ENCODE measurements around the gene DNAH3. TPM values are rescaled to one million over a fixed set of nuclear protein-coding genes. Genes with fewer than 3 reads are reported as not detected.

Gene DNAH3
- total and polyA plus RNA-seq, 2 experiments from 2014 or later: 0.70 to 1.3 TPM

GRCh38 chr16:21092951-21093350 lies 57.7 kb downstream of the DNAH3 start (continued):
- no peak for TF ChIP-seq REST (IDR thresholded peaks at IDR 0.05; ENCODE audit: unreplicated experiment)
- no peak for TF ChIP-seq POLR2AphosphoS5 (IDR thresholded peaks at IDR 0.05; ENCODE audit: low read depth)

GRCh38 chr16:21088646-21089538 lies 61.8 kb downstream of the DNAH3 start:
- no peaks in the 10 kb centered on the region for H3K79me2 ChIP-seq (replicated peaks; ENCODE audit: insufficient read depth)
- H3K9me2 ChIP-seq (ENCODE audit: insufficient read depth): no peaks in the 10 kb centered on the region; the same call in 1 of the 2 replicates
- H3K4me3 Mint-ChIP-seq: no peak overlapping the region
- H3K27me3 ChIP-seq (ENCODE audit: insufficient read depth): no peaks in the 10 kb centered on the region
- no peak overlapping the region; the same call in 1 of the 2 replicates for H2AFZ ChIP-seq
- H3K27me3 Mint-ChIP-seq (ENCODE audit: insufficient read depth, low read depth, poor library complexity): no peaks in the 10 kb centered on the region
- H3K9me3 Mint-ChIP-seq: peaks cover 7% of the 10 kb centered on the region
- no peaks in the 10 kb centered on the region for H3K36me3 Mint-ChIP-seq (ENCODE audit: low read depth)
- no peak overlapping the region for H3K27ac ChIP-seq (ENCODE audit: low read depth)
- no peaks in the 10 kb centered on the region for H3K36me3 ChIP-seq (ENCODE audit: insufficient read depth)
- H3K4me1 ChIP-seq (ENCODE audit: insufficient read depth): 0 out of 2 replicates have a peak, but pooled peaks cover 2% of the 10 kb centered on the region
- no peaks in the 10 kb centered on the region for H4K20me1 ChIP-seq (replicated peaks; ENCODE audit: insufficient read depth)
- DNase-seq (ENCODE audit: low spot score): no peak
- H3K4me3 ChIP-seq: no peak overlapping the region
- ATAC-seq: no peak
- no peaks in the 10 kb centered on the region; the same call in 2 of the 3 replicates for H3K4me1 Mint-ChIP-seq
- no peaks in the 10 kb centered on the region for H3F3A ChIP-seq (replicated peaks; ENCODE audit: low read depth)
- H3K27ac Mint-ChIP-seq: no peak overlapping the region
- no peak overlapping the region for H3K4me2 ChIP-seq
- TF ChIP-seq NANOG (IDR thresholded peaks at IDR 0.05; ENCODE audit: borderline replicate concordance): no peak
- no peak for TF ChIP-seq JUNB (IDR thresholded peaks at IDR 0.05; ENCODE audit: unreplicated experiment)
- no peak for TF ChIP-seq CTCF (conservative IDR thresholded peaks at IDR 0.05; ENCODE audit: low read depth in 2 of 2)
- TF ChIP-seq CREB1 (CRISPR knock-in tag; IDR thresholded peaks at IDR 0.05; ENCODE audit: low read depth): no peak
- TF ChIP-seq ZNF114 (CRISPR knock-in tag; IDR thresholded peaks at IDR 0.05): no peak
- TF ChIP-seq EZH2 (IDR thresholded peaks at IDR 0.05; ENCODE audit: low read depth, unreplicated experiment): no peak
- TF ChIP-seq EZH2phosphoT487 (IDR thresholded peaks at IDR 0.05; ENCODE audit: unreplicated experiment): no peak
- TF ChIP-seq ETS1 (IDR thresholded peaks at IDR 0.05): no peak
- TF ChIP-seq ZNF462 (CRISPR knock-in tag; IDR thresholded peaks at IDR 0.05): no peak

All from GM23338 (cell line).